CD4-positive, alpha-beta T cell (primary cell): Measurements from ENCODE around the gene MYCBP2. TPM values are rescaled to one million over a fixed set of nuclear protein-coding genes. Genes with fewer than 3 reads are reported as not detected.
"Not testable (repeated sequence)": the region's sequence is repeated elsewhere in the genome, so short reads cannot be mapped to it uniquely, and the experiment has no call there.

Experiments
- ATAC-seq: fragments of 200-7000 bp; cut with Tn5 transposase; one replicate; pipeline ENCODE4 v1.10.0; 2022; ENCODE audit warnings: mild to moderate bottlenecking; ENCODE audit not compliant: poor library complexity
- CTCF ChIA-PET: fragments of 350-600 bp; sonication (Branson Sonifier 250); formaldehyde crosslinking; loops from one replicate; lab custom pipeline; 2021; ENCODE audit warnings: antibody characterized with exemption, inconsistent platforms; lab: Charles Lee
- POLR2A ChIA-PET: fragments of 350-600 bp; sonication (Branson Sonifier 250); formaldehyde crosslinking; loops from one replicate; lab custom pipeline; 2021; ENCODE audit warnings: antibody characterized with exemption, inconsistent platforms; lab: Charles Lee
- DNase-seq, 14 experiments: peaks; one replicate each; pipeline ENCODE4 v3.0.0-alpha.2; 2013 to 2020; ENCODE audit warnings: mixed read lengths in 2 of 14
- H3K27ac ChIP-seq, 2 donors: one replicate each; pipeline versions ENCODE4 v1.5.1 to v1.7.0; 2013; ENCODE audit warnings: low read length in 2 of 2, low read depth in 1 of 2, mild to moderate bottlenecking in 1 of 2
- H3K27me3 ChIP-seq, 2 experiments: 1 replicate in 1 of 2; 2 replicates in 1 of 2; pipeline versions ENCODE4 v1.6.1 to v1.7.0; 2013; ENCODE audit warnings: low read length in 2 of 2, control low read depth in 1 of 2, mild to moderate bottlenecking in 1 of 2, moderate library complexity in 1 of 2; ENCODE audit not compliant: insufficient read depth in 2 of 2, control insufficient read depth in 1 of 2
- H3K36me3 ChIP-seq: one replicate; pipeline ENCODE4 v1.6.1; 2013; ENCODE audit warnings: low read length, control low read depth; ENCODE audit not compliant: insufficient read depth
- H3K4me1 ChIP-seq: one replicate; pipeline ENCODE4 v1.6.1; 2013; ENCODE audit warnings: low read length, control low read depth; ENCODE audit not compliant: insufficient read depth
- H3K4me3 ChIP-seq: one replicate; pipeline ENCODE4 v1.5.1; 2013; ENCODE audit warnings: mild to moderate bottlenecking, low read length, moderate library complexity
- H3K9me3 ChIP-seq, 2 experiments: 1 replicate in 1 of 2; 2 replicates in 1 of 2; pipeline versions ENCODE4 v1.6.1 to v1.7.0; 2013; ENCODE audit warnings: low read length in 2 of 2, mild to moderate bottlenecking in 2 of 2, control low read depth in 1 of 2, moderate library complexity in 1 of 2; ENCODE audit not compliant: control insufficient read depth in 1 of 2, insufficient read depth in 1 of 2
- H3K27ac Mint-ChIP-seq: one replicate; pipeline ENCODE4 v1.8.0; 2020; ENCODE audit warnings: mixed read lengths
- H3K27me3 Mint-ChIP-seq: one replicate; pipeline ENCODE4 v1.8.0; 2021; ENCODE audit warnings: mixed read lengths
- H3K36me3 Mint-ChIP-seq: one replicate; pipeline ENCODE4 v1.8.0; 2021; ENCODE audit warnings: low read depth, mixed read lengths
- H3K4me1 Mint-ChIP-seq: one replicate; pipeline ENCODE4 v1.8.0; 2021; ENCODE audit warnings: low read depth, mixed read lengths
- H3K4me3 Mint-ChIP-seq: one replicate; pipeline ENCODE4 v1.8.0; 2020; ENCODE audit warnings: mild to moderate bottlenecking, mixed read lengths
- H3K9me3 Mint-ChIP-seq: one replicate; pipeline ENCODE4 v1.8.0; 2020; ENCODE audit warnings: mixed read lengths
- intact Hi-C, 2 experiments: fragments of 100-400 bp; cut with DNase I in 1 of 2; cut with micrococcal nuclease in 1 of 2; formaldehyde crosslinking; loops; one replicate each; pipeline versions ENCODE4 v1.15.1 to v1.9.0; 2023 to 2025; cut with DNase I, micrococcal nuclease
- total RNA-seq, 174 experiments: library from RNA in 2 of 174; stranded (reverse) in 2 of 174; gene quantifications; one replicate each; pipeline ENCODE4 v1.2.3 and lab custom pipeline; 2021 to 2026
- TF ChIP-seq, protein P1 (sequence below): fragments of 200-600 bp; IDR thresholded peaks from one replicate; pipeline ENCODE4 v1.8.0; 2022; ENCODE audit warnings: antibody characterized with exemption, mild to moderate bottlenecking

Gene MYCBP2
- total RNA-seq, 2 experiments from 2014 or later = 116 to 119 TPM

- Mint-ChIP-seq H3K27ac (peak overlapping the region; percentile 70), H3K36me3 (peaks cover 90% of the 10 kb centered on the region), H3K4me3 (no peak overlapping the region), H3K4me1 (peaks cover 61% of the 10 kb centered on the region), H3K9me3 (no peaks in the 10 kb centered on the region), H3K27me3 (no peaks in the 10 kb centered on the region)
- ATAC-seq (peak; percentile 41), DNase-seq (no peak)
- ChIA-PET POLR2A (interaction anchor here (1.3 to 3.9 kb wide), 3 partner anchors 13 to 17 kb away, joined by 5 to 23 read pairs (median 6); partner anchors contain the start of genes CLN5 and FBXL3), CTCF (no interaction called here)
- peaks cover 6% of the 10 kb centered on the region for H3K4me1 ChIP-seq
- peaks cover 71% of the 10 kb centered on the region for H3K36me3 ChIP-seq
- no peak overlapping the region for H3K27ac ChIP-seq
- intact Hi-C loops = no loop called here
- no peaks in the 10 kb centered on the region for H3K27me3 ChIP-seq
- no peaks in the 10 kb centered on the region for H3K9me3 ChIP-seq
- TF ChIP-seq, protein P1, sequence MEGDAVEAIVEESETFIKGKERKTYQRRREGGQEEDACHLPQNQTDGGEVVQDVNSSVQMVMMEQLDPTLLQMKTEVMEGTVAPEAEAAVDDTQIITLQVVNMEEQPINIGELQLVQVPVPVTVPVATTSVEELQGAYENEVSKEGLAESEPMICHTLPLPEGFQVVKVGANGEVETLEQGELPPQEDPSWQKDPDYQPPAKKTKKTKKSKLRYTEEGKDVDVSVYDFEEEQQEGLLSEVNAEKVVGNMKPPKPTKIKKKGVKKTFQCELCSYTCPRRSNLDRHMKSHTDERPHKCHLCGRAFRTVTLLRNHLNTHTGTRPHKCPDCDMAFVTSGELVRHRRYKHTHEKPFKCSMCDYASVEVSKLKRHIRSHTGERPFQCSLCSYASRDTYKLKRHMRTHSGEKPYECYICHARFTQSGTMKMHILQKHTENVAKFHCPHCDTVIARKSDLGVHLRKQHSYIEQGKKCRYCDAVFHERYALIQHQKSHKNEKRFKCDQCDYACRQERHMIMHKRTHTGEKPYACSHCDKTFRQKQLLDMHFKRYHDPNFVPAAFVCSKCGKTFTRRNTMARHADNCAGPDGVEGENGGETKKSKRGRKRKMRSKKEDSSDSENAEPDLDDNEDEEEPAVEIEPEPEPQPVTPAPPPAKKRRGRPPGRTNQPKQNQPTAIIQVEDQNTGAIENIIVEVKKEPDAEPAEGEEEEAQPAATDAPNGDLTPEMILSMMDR = no peak
- H3K4me3 ChIP-seq = no peak overlapping the region
Observed at GRCh38 chr13:77009011-77009410, 317.9 kb downstream of the MYCBP2 start.

- Mint-ChIP-seq H3K4me1 (peaks cover 57% of the 10 kb centered on the region), H3K36me3 (peaks cover 88% of the 10 kb centered on the region), H3K27ac (peak overlapping the region; percentile 70)
- ATAC-seq, H3K27me3 ChIP-seq, DNase-seq, H3K4me3 ChIP-seq, H3K4me1 ChIP-seq, intact Hi-C loops, H3K9me3 ChIP-seq, H3K27ac ChIP-seq, H3K27me3 Mint-ChIP-seq, H3K9me3 Mint-ChIP-seq, H3K4me3 Mint-ChIP-seq: not testable (repeated sequence)
- POLR2A ChIA-PET = interaction anchor here (1.8 to 3.9 kb wide), 2 partner anchors 17 to 18 kb away, joined by 6 to 23 read pairs; partner anchors contain the start of genes CLN5 and FBXL3
- H3K36me3 ChIP-seq = peaks cover 65% of the 10 kb centered on the region
- CTCF ChIA-PET = interaction anchor here (1.1 kb wide), 1 partner anchor 28 kb away, joined by 3 read pairs; no protein-coding TSS in a partner anchor
Observed at GRCh38 chr13:77008337-77008736, 318.6 kb downstream of the MYCBP2 start.

GRCh38 chr13:77002590-77003190 is 324.2 kb downstream of the MYCBP2 start:
- DNase-seq = peak in 3 of 14 experiments; percentile 14 to 42 (median 39)
- CTCF ChIA-PET = interaction anchor here (0.6 to 2.2 kb wide), 5 partner anchors 10 to 23 kb away, joined by 4 to 15 read pairs (median 5); no protein-coding TSS in a partner anchor
- TF ChIP-seq, protein P1 = peak; percentile 61
- Mint-ChIP-seq H3K4me1 (peaks cover 73% of the 10 kb centered on the region), H3K4me3 (no peak overlapping the region), H3K36me3 (peaks cover 78% of the 10 kb centered on the region), H3K27ac (peak overlapping the region; percentile 51), H3K27me3 (no peaks in the 10 kb centered on the region), H3K9me3 (no peaks in the 10 kb centered on the region)
- Histone ChIP-seq H3K9me3 (no peaks in the 10 kb centered on the region), H3K36me3 (peaks cover 56% of the 10 kb centered on the region), H3K27me3 (no peaks in the 10 kb centered on the region), H3K4me3 (no peak overlapping the region), H3K27ac (no peak overlapping the region), H3K4me1 (peaks cover 7% of the 10 kb centered on the region)
- intact Hi-C loops = no loop called here
- POLR2A ChIA-PET = interaction anchor here (2.0 to 6.2 kb wide), 2 partner anchors 11 to 23 kb away, joined by 7 to 55 read pairs; partner anchors contain the start of gene CLN5
- no peak for ATAC-seq
